ENCODE data around the gene PADI2. TPM values are rescaled to one million over a fixed set of nuclear protein-coding genes. Genes with fewer than 3 reads are reported as not detected.

PADI2 gene
- total RNA-seq, 1 donor from 2014 or later, result 0.28 TPM

GRCh38 chr1:17023573-17023972 is 95.7 kb downstream of the PADI2 start:
- peaks cover 52% of the 10 kb centered on the region for H3K36me3 Mint-ChIP-seq (ENCODE audit: low read depth, unreplicated experiment)
- no peak for TF ChIP-seq CTCF (IDR thresholded peaks at IDR 0.05; ENCODE audit: unreplicated experiment)
- H3K27me3 Mint-ChIP-seq (ENCODE audit: unreplicated experiment), result peaks cover 2% of the 10 kb centered on the region
- H3K9me3 Mint-ChIP-seq (ENCODE audit: unreplicated experiment), result no peaks in the 10 kb centered on the region
- no peak for DNase-seq (ENCODE audit: low spot score)
- no peak overlapping the region for H3K4me3 Mint-ChIP-seq (ENCODE audit: unreplicated experiment)
- no peak overlapping the region for H3K27ac Mint-ChIP-seq (ENCODE audit: unreplicated experiment)
- H3K4me1 Mint-ChIP-seq (ENCODE audit: unreplicated experiment), result no peaks in the 10 kb centered on the region

- no peak for DNase-seq (ENCODE audit: low spot score)
- H3K27ac Mint-ChIP-seq (ENCODE audit: unreplicated experiment), result no peak overlapping the region
- no peaks in the 10 kb centered on the region for H3K9me3 Mint-ChIP-seq (ENCODE audit: unreplicated experiment)
- peaks cover 2% of the 10 kb centered on the region for H3K27me3 Mint-ChIP-seq (ENCODE audit: unreplicated experiment)
- no peak overlapping the region for H3K4me3 Mint-ChIP-seq (ENCODE audit: unreplicated experiment)
- H3K4me1 Mint-ChIP-seq (ENCODE audit: unreplicated experiment), result no peaks in the 10 kb centered on the region
- H3K36me3 Mint-ChIP-seq (ENCODE audit: low read depth, unreplicated experiment), result peaks cover 52% of the 10 kb centered on the region
- TF ChIP-seq CTCF (IDR thresholded peaks at IDR 0.05; ENCODE audit: unreplicated experiment), result no peak
Observed at GRCh38 chr1:17023102-17023501, 96.1 kb downstream of the PADI2 start.

GRCh38 chr1:17021896-17022295 is 97.4 kb downstream of the PADI2 start:
- Mint-ChIP-seq H3K4me3 (ENCODE audit: unreplicated experiment) (no peak overlapping the region), H3K9me3 (ENCODE audit: unreplicated experiment) (no peaks in the 10 kb centered on the region), H3K27ac (ENCODE audit: unreplicated experiment) (no peak overlapping the region), H3K4me1 (ENCODE audit: unreplicated experiment) (no peaks in the 10 kb centered on the region), H3K36me3 (ENCODE audit: low read depth, unreplicated experiment) (peaks cover 43% of the 10 kb centered on the region), H3K27me3 (ENCODE audit: unreplicated experiment) (peaks cover 5% of the 10 kb centered on the region)
- no peak for TF ChIP-seq CTCF (IDR thresholded peaks at IDR 0.05; ENCODE audit: unreplicated experiment)
- no peak for DNase-seq (ENCODE audit: low spot score)

GRCh38 chr1:17020502-17020901 is 98.7 kb downstream of the PADI2 start:
- H3K9me3 Mint-ChIP-seq (ENCODE audit: unreplicated experiment), result no peaks in the 10 kb centered on the region
- H3K36me3 Mint-ChIP-seq (ENCODE audit: low read depth, unreplicated experiment), result peaks cover 42% of the 10 kb centered on the region

GRCh38 chr1:17018849-17019248 is 100.4 kb downstream of the PADI2 start:
- Mint-ChIP-seq H3K4me3 (ENCODE audit: unreplicated experiment) (peak overlapping the region; percentile 47), H3K4me1 (ENCODE audit: unreplicated experiment) (no peaks in the 10 kb centered on the region), H3K9me3 (ENCODE audit: unreplicated experiment) (no peaks in the 10 kb centered on the region), H3K36me3 (ENCODE audit: low read depth, unreplicated experiment) (peaks cover 37% of the 10 kb centered on the region), H3K27ac (ENCODE audit: unreplicated experiment) (no peak overlapping the region), H3K27me3 (ENCODE audit: unreplicated experiment) (peaks cover 5% of the 10 kb centered on the region)
- TF ChIP-seq CTCF (IDR thresholded peaks at IDR 0.05; ENCODE audit: unreplicated experiment), result no peak
- no peak for DNase-seq (ENCODE audit: low spot score)

More at GRCh38 chr1:17020502-17020901, 98.7 kb downstream of the PADI2 start:
- DNase-seq (ENCODE audit: low spot score), result no peak
- no peak for TF ChIP-seq CTCF (IDR thresholded peaks at IDR 0.05; ENCODE audit: unreplicated experiment)
- no peaks in the 10 kb centered on the region for H3K4me1 Mint-ChIP-seq (ENCODE audit: unreplicated experiment)
- H3K27me3 Mint-ChIP-seq (ENCODE audit: unreplicated experiment), result peaks cover 5% of the 10 kb centered on the region
- no peak overlapping the region for H3K27ac Mint-ChIP-seq (ENCODE audit: unreplicated experiment)
- H3K4me3 Mint-ChIP-seq (ENCODE audit: unreplicated experiment), result no peak overlapping the region
